ENCODE data around the gene SLF2. TPM values are rescaled to one million over a fixed set of nuclear protein-coding genes. Genes with fewer than 3 reads are reported as not detected.

The SLF2 gene
- total RNA-seq, 1 experiment from 2014 or later = 23.1 TPM

DNA sequence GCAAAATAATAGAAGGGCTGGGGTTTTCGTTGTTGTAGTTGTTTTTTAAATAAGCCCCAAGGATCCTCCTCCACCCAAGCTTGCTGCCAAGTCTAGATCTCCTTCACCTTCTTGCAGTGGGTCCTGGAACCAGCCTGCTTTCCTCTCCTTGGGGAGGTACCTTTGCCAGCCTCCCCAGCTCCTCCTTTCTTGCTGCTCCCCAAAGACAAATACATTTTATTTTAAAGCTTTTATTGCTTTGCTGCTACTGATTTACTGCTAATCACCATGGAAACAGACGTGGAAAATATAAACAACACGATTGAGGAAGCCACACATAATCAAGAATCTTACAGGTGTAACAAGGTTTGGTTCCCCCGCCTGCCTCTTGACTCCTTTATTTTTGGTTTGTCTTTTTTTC lies 17.4 kb upstream of the SLF2 start:
- Histone ChIP-seq H3K9me3 (ENCODE audit: control insufficient read depth, low read depth, low read length) (no peaks in the 10 kb centered on the region), H2AFZ (ENCODE audit: low read length) (no peak overlapping the region), H2BK20ac (ENCODE audit: low read depth, low read length, poor library complexity, severe bottlenecking) (no peak overlapping the region), H3K56ac (ENCODE audit: insufficient read length, low read depth, low read length) (no peak overlapping the region), H3K23ac (ENCODE audit: insufficient read length, low read depth, low read length) (no peak overlapping the region), H3K27ac (ENCODE audit: insufficient read length, low read depth, low read length) (no peak overlapping the region), H4K8ac (replicated peaks; ENCODE audit: insufficient read length, low read depth, low read length) (no peak overlapping the region), H3K79me2 (ENCODE audit: insufficient read depth, low read length) (no peaks in the 10 kb centered on the region), H2BK120ac (ENCODE audit: low read depth, low read length, poor library complexity, severe bottlenecking) (no peak overlapping the region), H3K14ac (ENCODE audit: insufficient read depth, low read length) (no peak overlapping the region), H3K9ac (ENCODE audit: extremely low read depth, insufficient read length, low read length) (no peak overlapping the region), H3K4me1 (ENCODE audit: insufficient read depth, low read length) (no peaks in the 10 kb centered on the region), H2AK5ac (ENCODE audit: insufficient read length, low read length) (no peak overlapping the region), H3K79me1 (ENCODE audit: insufficient read depth, low read depth, low read length, poor library complexity, severe bottlenecking) (no peaks in the 10 kb centered on the region), H4K20me1 (ENCODE audit: control insufficient read depth, insufficient read depth, insufficient read length) (no peaks in the 10 kb centered on the region), H4K5ac (ENCODE audit: insufficient read length, low read depth, low read length) (no peak overlapping the region), H3K23me2 (ENCODE audit: insufficient read length, low read depth, low read length, poor library complexity, severe bottlenecking) (no peaks in the 10 kb centered on the region), H3K4ac (ENCODE audit: low read depth, low read length) (no peak overlapping the region), H3T11ph (ENCODE audit: low read length) (no peak overlapping the region), H2BK12ac (ENCODE audit: insufficient read length, low read depth, low read length) (no peak overlapping the region), H3K18ac (ENCODE audit: insufficient read length, low read depth, low read length) (no peak overlapping the region), H3K27me3 (ENCODE audit: insufficient read depth, low read length) (no peaks in the 10 kb centered on the region), H2BK5ac (ENCODE audit: insufficient read length, low read length) (no peak overlapping the region), H2BK15ac (ENCODE audit: low read depth, low read length) (no peak overlapping the region), H4K91ac (ENCODE audit: insufficient read length, low read depth, low read length) (no peak overlapping the region), H3K4me2 (ENCODE audit: insufficient read depth, insufficient read length, low read length) (no peak overlapping the region)
- no peaks in the 10 kb centered on the region for H3K36me3 Mint-ChIP-seq (ENCODE audit: insufficient read depth in 1 of 3, low read depth in 3 of 3)
- peaks cover 7 to 8% of the 10 kb centered on the region in 2 experiments for H3K4me1 Mint-ChIP-seq
- H3K4me3 Mint-ChIP-seq = no peak overlapping the region
- no CpG with 5 or more reads among the region's 4 CpGs for WGBS (ENCODE audit: extremely low coverage, insufficient read length, low lambda C conversion rate)
- no peak for DNase-seq
- peaks cover 0 to 3% of the 10 kb centered on the region in 2 experiments; a peak in 1 of 5 replicates for H3K9me3 Mint-ChIP-seq
- TF ChIP-seq, protein P1, sequence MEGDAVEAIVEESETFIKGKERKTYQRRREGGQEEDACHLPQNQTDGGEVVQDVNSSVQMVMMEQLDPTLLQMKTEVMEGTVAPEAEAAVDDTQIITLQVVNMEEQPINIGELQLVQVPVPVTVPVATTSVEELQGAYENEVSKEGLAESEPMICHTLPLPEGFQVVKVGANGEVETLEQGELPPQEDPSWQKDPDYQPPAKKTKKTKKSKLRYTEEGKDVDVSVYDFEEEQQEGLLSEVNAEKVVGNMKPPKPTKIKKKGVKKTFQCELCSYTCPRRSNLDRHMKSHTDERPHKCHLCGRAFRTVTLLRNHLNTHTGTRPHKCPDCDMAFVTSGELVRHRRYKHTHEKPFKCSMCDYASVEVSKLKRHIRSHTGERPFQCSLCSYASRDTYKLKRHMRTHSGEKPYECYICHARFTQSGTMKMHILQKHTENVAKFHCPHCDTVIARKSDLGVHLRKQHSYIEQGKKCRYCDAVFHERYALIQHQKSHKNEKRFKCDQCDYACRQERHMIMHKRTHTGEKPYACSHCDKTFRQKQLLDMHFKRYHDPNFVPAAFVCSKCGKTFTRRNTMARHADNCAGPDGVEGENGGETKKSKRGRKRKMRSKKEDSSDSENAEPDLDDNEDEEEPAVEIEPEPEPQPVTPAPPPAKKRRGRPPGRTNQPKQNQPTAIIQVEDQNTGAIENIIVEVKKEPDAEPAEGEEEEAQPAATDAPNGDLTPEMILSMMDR (conservative IDR thresholded peaks at IDR 0.05) = no peak
- H3K27me3 Mint-ChIP-seq (ENCODE audit: low read depth) = peaks cover 17% of the 10 kb centered on the region
- H3K27ac Mint-ChIP-seq = no peak overlapping the region

All from H9 (cell line).